Glutamatergic neuron (in vitro differentiated cells): ENCODE measurements around the gene SBK3. TPM values are rescaled to one million over a fixed set of nuclear protein-coding genes. Genes with fewer than 3 reads are reported as not detected.
"Not testable (repeated sequence)": the region's sequence is repeated elsewhere in the genome, so short reads cannot be mapped to it uniquely, and the experiment has no call there.

Source experiments
- DNase-seq: peaks from one replicate; pipeline ENCODE4 v3.0.0; 2022
- H3K27ac Mint-ChIP-seq: one replicate; pipeline ENCODE4 v1.8.0; 2020; ENCODE audit warnings: mild to moderate bottlenecking, mixed read lengths, inconsistent platforms; ENCODE audit not compliant: unreplicated experiment
- H3K27me3 Mint-ChIP-seq: one replicate; pipeline ENCODE4 v1.8.0; 2020; ENCODE audit warnings: mild to moderate bottlenecking, moderate library complexity, mixed read lengths, inconsistent platforms; ENCODE audit not compliant: unreplicated experiment
- H3K36me3 Mint-ChIP-seq: one replicate; pipeline ENCODE4 v1.8.0; 2020; ENCODE audit warnings: mild to moderate bottlenecking, mixed read lengths, inconsistent platforms; ENCODE audit not compliant: unreplicated experiment
- H3K4me1 Mint-ChIP-seq: one replicate; pipeline ENCODE4 v1.8.0; 2020; ENCODE audit warnings: mild to moderate bottlenecking, low read depth, mixed read lengths, inconsistent platforms; ENCODE audit not compliant: unreplicated experiment
- H3K4me3 Mint-ChIP-seq: one replicate; pipeline ENCODE4 v1.8.0; 2020; ENCODE audit warnings: mild to moderate bottlenecking, mixed read lengths, inconsistent platforms; ENCODE audit not compliant: unreplicated experiment
- H3K9me3 Mint-ChIP-seq: one replicate; pipeline ENCODE4 v1.8.0; 2020; ENCODE audit warnings: mild to moderate bottlenecking, moderate library complexity, mixed read lengths, inconsistent platforms; ENCODE audit not compliant: unreplicated experiment
- CTCF ChIP-seq: fragments of 200-600 bp; sonication (generic); IDR thresholded peaks from one replicate; pipeline ENCODE4 v1.5.0; 2021; ENCODE audit not compliant: partially characterized antibody, unreplicated experiment
- total RNA-seq: library from RNA; stranded (reverse); fragmentation: NEBNext Ultra II Directional; extraction: Animal tissue kit (Norgen Biotek cat#: 25700); gene quantifications from one replicate; pipeline ENCODE4 v1.2.1, GENCODE V29; 2021; ENCODE audit not compliant: unreplicated experiment

The SBK3 gene
- total RNA-seq, 1 donor from 2014 or later, result not detected

DNA sequence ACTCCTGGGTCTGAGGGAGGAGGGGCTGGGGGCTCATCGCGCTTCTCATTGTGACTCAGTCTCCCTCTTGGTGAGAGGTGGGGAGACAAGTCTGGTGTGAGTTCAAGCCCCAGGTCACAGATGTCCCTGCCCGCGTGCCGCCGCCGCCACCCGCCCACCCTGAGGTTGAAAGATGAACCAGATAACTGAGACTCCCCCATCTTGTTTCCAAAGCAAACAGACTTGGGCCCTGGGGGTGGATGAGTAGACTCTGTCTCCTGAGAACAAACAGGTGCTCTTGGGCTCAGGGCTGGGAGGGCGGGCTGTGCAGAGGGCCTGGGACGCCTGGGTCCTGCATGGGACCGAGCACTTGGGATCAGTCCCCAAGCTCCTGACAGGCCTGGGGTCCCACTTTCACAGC lies 9.0 kb downstream of the SBK3 start:
- H3K27ac Mint-ChIP-seq, result no peak overlapping the region
- no peak for DNase-seq

DNA sequence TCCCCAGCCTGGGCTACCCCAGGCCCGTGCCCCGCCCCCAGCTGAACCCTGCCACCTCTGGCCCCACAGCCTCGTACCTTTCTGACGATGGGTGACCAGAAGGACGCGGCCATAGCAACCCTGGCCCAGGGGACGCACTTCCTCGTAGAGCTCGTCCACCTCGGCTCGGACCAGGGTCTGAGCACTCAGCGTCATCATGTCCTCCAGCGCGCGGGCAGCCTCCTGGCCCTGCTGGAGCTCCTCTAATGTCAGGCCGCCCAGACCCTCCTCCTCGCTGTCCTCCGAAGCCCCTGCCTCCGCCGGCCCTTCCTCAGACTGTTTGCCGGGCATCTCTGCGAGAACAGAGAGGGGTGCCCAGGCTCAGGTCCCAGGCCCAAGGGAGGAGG lies 9.4 kb downstream of the SBK3 start:
- Mint-ChIP-seq H3K27ac (no peak overlapping the region), H3K36me3 (no peaks in the 10 kb centered on the region), H3K4me1 (peaks cover 7% of the 10 kb centered on the region), H3K9me3 (peaks cover 3% of the 10 kb centered on the region), H3K27me3 (peaks cover 4% of the 10 kb centered on the region), H3K4me3 (no peak overlapping the region)
- TF ChIP-seq CTCF, result no peak
- DNase-seq, result no peak

More for the DNA sequence above, 9.0 kb downstream of the SBK3 start:
- Mint-ChIP-seq H3K27me3 (peaks cover 4% of the 10 kb centered on the region), H3K36me3 (no peaks in the 10 kb centered on the region), H3K4me3 (no peak overlapping the region), H3K9me3 (peaks cover 3% of the 10 kb centered on the region), H3K4me1 (peaks cover 7% of the 10 kb centered on the region)
- no peak for TF ChIP-seq CTCF

- Mint-ChIP-seq H3K4me3 (no peak overlapping the region), H3K27ac (no peak overlapping the region), H3K36me3 (no peaks in the 10 kb centered on the region), H3K27me3 (peaks cover 4% of the 10 kb centered on the region), H3K4me1 (peaks cover 7% of the 10 kb centered on the region), H3K9me3 (peaks cover 3% of the 10 kb centered on the region)
- no peak for DNase-seq
- no peak for TF ChIP-seq CTCF
Observed at GRCh38 chr19:55535173-55535964, 10.0 kb downstream of the SBK3 start.

DNA sequence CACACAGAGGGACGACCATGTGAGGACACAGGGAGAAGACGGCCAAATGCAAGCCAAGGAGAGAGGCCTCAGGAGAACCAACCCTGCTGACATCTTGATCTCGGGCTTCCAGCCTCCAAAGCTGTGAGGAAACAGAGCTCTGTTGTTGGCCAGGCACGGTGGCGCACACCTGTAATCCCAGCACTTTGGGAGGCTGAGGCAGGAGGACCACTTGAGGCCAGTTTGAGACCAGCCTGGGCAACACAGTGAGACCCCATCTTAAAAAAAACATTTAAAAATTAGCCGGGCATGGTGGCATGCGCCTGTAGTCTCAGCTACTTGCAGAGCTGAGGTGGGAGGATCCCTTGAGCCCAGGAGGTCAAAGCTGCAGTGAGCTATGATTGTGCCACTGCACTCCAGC lies 11.1 kb downstream of the SBK3 start:
- not testable (repeated sequence) for H3K4me1 Mint-ChIP-seq, H3K27me3 Mint-ChIP-seq, H3K4me3 Mint-ChIP-seq, DNase-seq, H3K27ac Mint-ChIP-seq, H3K36me3 Mint-ChIP-seq, H3K9me3 Mint-ChIP-seq

GRCh38 chr19:55530996-55531395 lies 14.3 kb downstream of the SBK3 start:
- no peak for TF ChIP-seq CTCF
- no peak overlapping the region for H3K27ac Mint-ChIP-seq
- H3K4me3 Mint-ChIP-seq, result no peak overlapping the region
- DNase-seq, result no peak
- H3K36me3 Mint-ChIP-seq, result no peaks in the 10 kb centered on the region
- no peaks in the 10 kb centered on the region for H3K27me3 Mint-ChIP-seq
- H3K9me3 Mint-ChIP-seq, result peaks cover 3% of the 10 kb centered on the region
- H3K4me1 Mint-ChIP-seq, result no peaks in the 10 kb centered on the region
